ENCODE data around the gene ATRIP.

- TF ChIP-seq CTCF (IDR thresholded peaks at IDR 0.05; ENCODE audit: low read length) (no peak), EZH2 (IDR thresholded peaks at IDR 0.05; ENCODE audit: borderline replicate concordance, low read length) (no peak)
Observed at GRCh38 chr3:48409291-48410201, 37.0 kb upstream of the ATRIP start.

Measured in OCI-LY1 (cell line).